ENCODE measurements around the gene SLC26A9. TPM values are rescaled to one million over a fixed set of nuclear protein-coding genes. Genes with fewer than 3 reads are reported as not detected.

The SLC26A9 gene
- total and polyA plus RNA-seq, 2 experiments from 2014 or later, result not detected

- Histone ChIP-seq H3K4me1 (ENCODE audit: insufficient read depth) (no peaks in the 10 kb centered on the region), H3K79me2 (replicated peaks; ENCODE audit: insufficient read depth) (no peaks in the 10 kb centered on the region), H3K27me3 (ENCODE audit: insufficient read depth) (no peaks in the 10 kb centered on the region), H3K4me3 (no peak overlapping the region), H3K9me2 (ENCODE audit: insufficient read depth) (no peaks in the 10 kb centered on the region), H3K36me3 (ENCODE audit: insufficient read depth) (no peaks in the 10 kb centered on the region), H3F3A (replicated peaks; ENCODE audit: low read depth) (no peaks in the 10 kb centered on the region), H2AFZ (no peak overlapping the region), H3K4me2 (no peak overlapping the region), H4K20me1 (replicated peaks; ENCODE audit: insufficient read depth) (no peaks in the 10 kb centered on the region), H3K27ac (ENCODE audit: low read depth) (no peak overlapping the region)
- TF ChIP-seq EZH2 (IDR thresholded peaks at IDR 0.05; ENCODE audit: low read depth, unreplicated experiment) (no peak), STAT1 (IDR thresholded peaks at IDR 0.05; ENCODE audit: unreplicated experiment) (no peak), JUNB (IDR thresholded peaks at IDR 0.05; ENCODE audit: unreplicated experiment) (no peak), CREB1 (CRISPR knock-in tag; IDR thresholded peaks at IDR 0.05; ENCODE audit: low read depth) (no peak), ZNF114 (CRISPR knock-in tag; IDR thresholded peaks at IDR 0.05) (no peak), ZNF331 (CRISPR knock-in tag; IDR thresholded peaks at IDR 0.05; ENCODE audit: low read depth) (no peak), EZH2phosphoT487 (IDR thresholded peaks at IDR 0.05; ENCODE audit: unreplicated experiment) (no peak), ETS1 (IDR thresholded peaks at IDR 0.05) (no peak), ZNF462 (CRISPR knock-in tag; IDR thresholded peaks at IDR 0.05) (no peak), REST (IDR thresholded peaks at IDR 0.05; ENCODE audit: unreplicated experiment) (no peak), NANOG (IDR thresholded peaks at IDR 0.05; ENCODE audit: borderline replicate concordance) (no peak), POLR2AphosphoS5 (IDR thresholded peaks at IDR 0.05; ENCODE audit: low read depth) (no peak), CTCF (conservative IDR thresholded peaks at IDR 0.05; ENCODE audit: low read depth in 2 of 2) (no peak)
- H3K4me1 Mint-ChIP-seq, result peaks cover 4% of the 10 kb centered on the region
- H3K9me3 Mint-ChIP-seq, result no peaks in the 10 kb centered on the region
- H3K4me3 Mint-ChIP-seq, result no peak overlapping the region
- DNase-seq (ENCODE audit: low spot score) (no peak), ATAC-seq (no peak)
- no peaks in the 10 kb centered on the region for H3K36me3 Mint-ChIP-seq (ENCODE audit: low read depth)
- peaks cover 9% of the 10 kb centered on the region for H3K27me3 Mint-ChIP-seq (ENCODE audit: insufficient read depth, low read depth, poor library complexity)
- no peak overlapping the region for H3K27ac Mint-ChIP-seq
Measured at GRCh38 chr1:205922314-205922713, 20.9 kb downstream of the SLC26A9 start.

Measured in GM23338 (cell line).